ENCODE results near the gene HOXC6.

HOXC6 gene

GRCh38 chr12:54016478-54016964, 11.7 kb upstream of the HOXC6 start:
- DNase-seq, result no peak

DNA sequence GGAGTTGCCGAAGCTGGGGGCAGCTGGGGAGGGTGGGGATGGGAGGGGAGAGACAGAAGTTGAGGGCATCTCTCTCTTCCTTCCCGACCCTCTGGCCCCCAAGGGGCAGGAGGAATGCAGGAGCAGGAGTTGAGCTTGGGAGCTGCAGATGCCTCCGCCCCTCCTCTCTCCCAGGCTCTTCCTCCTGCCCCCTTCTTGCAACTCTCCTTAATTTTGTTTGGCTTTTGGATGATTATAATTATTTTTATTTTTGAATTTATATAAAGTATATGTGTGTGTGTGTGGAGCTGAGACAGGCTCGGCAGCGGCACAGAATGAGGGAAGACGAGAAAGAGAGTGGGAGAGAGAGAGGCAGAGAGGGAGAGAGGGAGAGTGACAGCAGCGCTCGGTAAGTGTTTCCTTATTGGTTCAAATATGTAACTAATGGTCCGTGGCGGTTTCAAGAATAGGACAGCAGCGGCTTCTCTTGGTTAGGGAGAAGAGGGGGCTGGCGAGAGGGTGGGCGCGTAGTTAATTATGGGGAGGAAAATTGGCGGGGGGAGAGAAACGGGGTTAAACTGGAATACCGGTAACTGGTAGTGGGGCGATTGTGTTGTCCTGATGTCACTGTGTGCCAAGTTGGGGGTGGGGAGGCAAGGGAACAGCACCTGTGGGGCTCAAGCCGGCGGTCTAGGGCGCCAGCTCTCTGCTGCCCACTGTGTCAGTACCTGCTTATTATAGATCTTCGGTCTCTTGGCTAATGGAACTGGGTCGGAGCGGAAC, 11.0 kb upstream of the HOXC6 start:
- DNase-seq, result no peak

- DNase-seq, result peak; percentile 56
Observed at GRCh38 chr12:54017878-54018467, 10.3 kb upstream of the HOXC6 start.

DNA sequence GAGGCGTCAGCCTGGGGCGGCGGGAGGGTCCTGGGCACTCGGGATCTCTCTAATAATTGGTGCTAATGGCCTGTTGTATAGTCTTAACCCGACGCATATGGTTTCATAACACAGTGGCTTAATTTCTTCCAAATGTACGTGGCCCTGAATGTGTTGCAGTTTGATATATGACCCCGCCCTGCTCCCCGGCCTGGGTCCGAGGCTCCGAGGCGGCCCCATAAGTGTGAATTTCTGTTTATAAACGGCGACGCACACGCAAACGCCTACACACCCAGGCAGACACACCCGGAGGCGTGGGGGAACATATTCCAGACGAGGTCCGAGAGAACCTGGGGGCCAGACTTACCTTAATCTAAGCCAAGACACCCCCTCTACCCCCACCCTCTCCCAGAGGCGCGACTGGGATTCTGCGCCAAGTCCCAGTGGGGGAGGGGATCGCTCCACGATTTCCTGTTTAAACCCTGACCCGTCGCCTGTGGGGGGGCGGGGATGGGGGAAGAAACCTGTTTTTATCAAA, 9.7 kb upstream of the HOXC6 start:
- DNase-seq, result no peak

DNA sequence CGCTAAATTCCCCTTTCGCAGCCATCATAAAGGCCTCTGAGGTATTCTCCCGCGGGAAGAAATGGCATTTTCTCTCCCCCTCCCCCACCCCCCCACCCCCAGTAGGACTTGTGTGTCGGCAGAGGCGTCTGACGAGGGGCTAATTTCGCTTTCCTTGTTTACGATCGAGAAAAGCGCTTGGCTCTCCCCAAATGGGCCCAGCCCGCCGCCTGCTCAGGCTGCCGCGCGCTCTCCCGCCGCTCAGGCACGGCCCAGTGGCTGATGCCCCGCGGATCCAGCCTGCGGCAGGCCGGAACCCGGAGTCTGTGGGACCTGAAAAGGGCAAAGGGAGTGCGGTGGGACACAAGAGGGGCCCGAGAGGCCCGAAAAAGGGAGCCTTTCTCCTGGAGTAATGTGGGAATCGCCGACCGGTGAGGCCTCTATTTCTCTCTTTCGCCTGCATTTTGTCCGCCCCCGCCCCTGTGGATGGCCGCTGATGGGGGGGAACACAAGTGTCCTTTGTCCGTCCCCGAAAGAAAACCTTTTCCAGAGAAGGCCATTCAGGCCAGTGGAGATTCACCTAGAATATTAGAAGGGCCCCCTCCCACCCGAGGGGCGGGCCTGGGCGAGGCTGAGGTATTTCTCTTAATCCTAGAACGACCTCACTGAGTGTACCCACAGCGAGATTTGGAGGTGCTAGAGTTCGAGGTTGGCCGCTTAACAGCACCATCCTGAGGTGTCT, 9.0 kb upstream of the HOXC6 start:
- DNase-seq, result no peak

- no peak for DNase-seq
Observed at GRCh38 chr12:54019924-54020590, 8.2 kb upstream of the HOXC6 start.

DNA sequence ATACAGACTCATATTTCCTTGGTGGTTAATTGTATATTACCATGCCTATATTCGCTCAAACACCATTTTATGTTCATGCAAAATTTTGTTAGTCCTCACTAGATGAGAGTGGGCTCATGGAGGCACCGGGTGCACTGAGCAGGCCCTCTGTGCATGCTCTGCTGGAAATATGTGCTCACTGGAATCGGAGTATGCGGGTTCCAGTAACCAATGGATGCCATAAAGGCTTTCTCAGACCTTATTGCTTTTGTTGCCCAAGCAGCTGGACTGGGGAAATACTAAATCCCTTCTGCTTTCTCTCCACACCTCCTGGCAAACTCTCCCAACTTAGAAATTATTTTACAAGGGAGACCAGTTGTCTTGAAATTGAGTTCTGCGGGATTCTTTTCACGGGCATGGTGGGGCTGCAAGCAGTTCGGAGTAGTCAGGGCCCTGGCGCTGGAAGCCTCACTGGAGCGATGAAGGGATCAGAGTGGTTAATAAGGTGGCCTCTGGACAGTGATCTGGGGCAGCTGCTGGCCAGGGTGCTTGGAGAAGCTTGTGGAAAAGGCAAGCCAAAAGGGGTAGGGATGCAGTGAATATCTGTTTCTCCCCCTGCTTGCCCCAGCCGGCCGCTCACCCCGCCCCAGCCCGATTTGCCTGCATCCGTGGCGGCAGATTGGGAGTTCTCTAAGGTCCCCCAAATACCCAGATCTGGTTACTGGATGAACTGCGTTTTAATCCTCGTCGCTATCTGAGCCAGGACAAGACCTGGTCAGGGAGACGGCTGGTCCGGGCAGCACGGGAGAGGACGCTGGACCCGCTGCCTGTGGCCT, 7.4 kb upstream of the HOXC6 start:
- DNase-seq, result no peak

- no peak for DNase-seq
Observed at GRCh38 chr12:54021432-54022013, 6.7 kb upstream of the HOXC6 start.

- DNase-seq, result no peak
Observed at GRCh38 chr12:54022960-54023884, 5.0 kb upstream of the HOXC6 start.

DNA sequence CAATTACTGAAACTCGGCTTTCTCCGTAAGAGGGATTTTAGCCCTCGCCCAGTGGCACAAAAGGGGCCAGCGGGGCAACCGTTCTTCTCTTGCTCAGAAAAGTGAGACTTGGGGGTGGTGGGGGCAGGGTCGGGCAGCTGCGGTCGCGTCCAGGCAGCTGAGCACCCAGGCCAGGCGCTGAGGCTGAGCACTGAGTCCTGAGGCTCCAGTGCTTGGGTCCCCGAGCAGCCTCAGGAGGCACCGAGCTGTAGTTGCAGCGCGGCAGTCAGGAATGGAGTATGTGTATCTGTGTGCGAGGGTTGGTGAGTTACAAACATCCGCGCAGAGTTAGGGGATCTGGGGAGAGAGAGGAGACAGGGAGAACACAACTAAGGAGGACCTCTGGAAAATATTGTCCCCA, 4.1 kb upstream of the HOXC6 start:
- DNase-seq, result no peak

DNA sequence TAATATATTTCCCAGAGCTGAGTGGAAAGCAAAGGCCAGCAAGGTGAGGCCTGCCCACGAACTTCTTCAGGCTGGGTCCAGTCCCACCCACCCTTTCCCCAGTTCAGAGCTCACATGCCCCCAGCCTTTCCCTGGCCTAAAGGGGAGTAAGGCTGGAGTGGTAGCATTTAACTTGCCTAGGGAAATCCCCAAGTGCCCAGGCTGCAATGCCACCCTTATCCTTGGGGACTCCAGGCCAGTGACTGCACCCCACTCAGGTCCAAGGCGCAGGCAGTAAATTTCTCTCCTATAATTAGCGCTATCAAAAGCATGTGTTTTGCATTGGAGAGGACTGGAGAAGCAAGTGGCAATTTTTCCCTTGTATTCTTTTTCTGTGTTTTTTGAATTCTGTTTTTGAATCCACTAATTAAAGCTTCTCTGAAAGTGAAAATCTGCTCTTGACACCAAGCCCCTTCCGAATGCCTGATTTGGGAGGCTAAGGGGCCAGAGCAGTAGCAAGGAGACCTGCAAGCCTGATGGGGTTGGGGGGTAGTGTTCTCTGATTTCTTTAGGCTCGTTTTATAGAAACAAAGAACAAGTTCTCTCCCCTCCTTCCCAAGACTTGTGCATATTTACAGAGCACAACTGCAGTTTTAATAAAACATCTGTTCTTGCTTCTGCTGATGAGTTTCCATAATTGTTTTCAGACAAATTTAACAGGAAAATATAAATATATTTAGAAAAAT, 3.5 kb upstream of the HOXC6 start:
- DNase-seq, result no peak

- DNase-seq, result no peak
Observed at GRCh38 chr12:54025499-54026405, 2.5 kb upstream of the HOXC6 start.

DNA sequence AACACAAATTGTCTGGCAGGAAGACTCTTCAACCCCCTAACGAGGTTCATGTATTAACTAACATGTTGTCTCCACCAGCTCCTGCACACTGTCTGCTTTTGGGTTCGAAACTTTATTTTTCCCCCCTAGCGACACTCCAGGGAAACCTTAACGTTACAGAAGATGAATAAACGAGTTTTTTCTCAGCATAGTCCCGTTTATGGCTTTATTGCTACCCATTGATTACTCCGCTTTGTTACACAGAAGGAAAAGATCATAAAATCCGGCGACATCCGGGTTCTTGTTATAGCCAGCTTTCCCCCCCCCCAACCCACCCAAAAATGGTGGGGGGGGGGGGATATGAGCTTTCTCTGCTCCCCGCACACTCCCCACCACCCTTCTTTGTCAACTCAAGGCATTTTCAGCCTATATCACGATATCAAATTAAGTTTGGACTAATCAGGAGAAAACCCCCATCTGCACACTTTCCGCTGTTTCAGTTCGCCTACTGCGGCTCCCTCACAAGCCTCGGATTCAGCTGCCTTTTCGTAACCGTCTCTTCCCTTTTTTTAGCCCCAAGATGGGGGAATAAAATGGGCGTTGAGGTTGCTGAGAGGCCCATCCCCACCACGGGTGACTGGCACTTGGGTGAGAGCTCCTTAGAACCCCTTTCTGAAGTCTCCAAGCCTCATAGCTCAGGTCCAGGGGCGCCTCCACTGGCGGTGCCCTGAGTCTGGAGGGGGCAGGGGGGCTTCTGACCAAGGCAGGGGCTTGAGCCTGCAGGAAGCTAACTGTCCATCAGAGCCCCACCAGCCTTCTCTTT, 1.4 kb upstream of the HOXC6 start:
- no peak for DNase-seq

- no peak for DNase-seq
Observed at GRCh38 chr12:54027442-54027786, 826 bp upstream of the HOXC6 start.

- no peak for DNase-seq
Observed at GRCh38 chr12:54029529-54030441, 1.5 kb downstream of the HOXC6 start.

GRCh38 chr12:54030442-54030801, 2.2 kb downstream of the HOXC6 start:
- no peak for DNase-seq

DNA sequence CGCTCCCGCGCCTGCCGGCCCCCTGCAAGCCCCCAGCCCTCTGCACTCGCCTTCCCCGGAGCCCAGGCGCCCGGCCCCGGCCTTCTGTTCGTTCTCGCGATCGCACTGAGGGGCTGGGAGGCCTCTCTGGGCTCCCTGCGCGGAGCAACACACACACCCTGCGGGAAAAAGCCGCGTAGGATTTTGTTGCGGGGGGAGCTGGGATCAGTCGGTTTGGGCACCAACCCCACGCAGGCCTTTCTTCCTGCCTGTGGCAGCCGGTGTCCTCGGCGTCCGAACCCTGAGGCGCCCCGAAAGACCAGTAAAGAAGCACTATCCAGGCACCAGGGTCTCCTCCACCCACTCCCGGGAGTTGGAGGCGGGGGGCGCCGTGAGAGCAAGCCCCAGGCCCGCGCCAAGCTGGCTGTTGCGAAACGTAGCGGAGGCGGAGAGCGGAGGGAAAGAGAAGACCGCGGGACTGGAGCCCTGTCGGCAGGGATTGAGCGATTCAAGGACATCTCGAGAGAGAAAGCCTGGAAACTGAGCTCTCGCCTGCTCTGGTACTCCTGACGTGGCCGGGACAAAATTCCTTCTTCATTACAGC, 2.7 kb downstream of the HOXC6 start:
- no peak for DNase-seq
